Liver (tissue), 9 donors: Measurements from ENCODE around the gene NUDT1. TPM values are rescaled to one million over a fixed set of nuclear protein-coding genes. Genes with fewer than 3 reads are reported as not detected.

Experiments used
- DNase-seq: peaks from one replicate; pipeline ENCODE4 v3.0.0-alpha.2; 2017; ENCODE audit warnings: low spot score
- H3K27ac ChIP-seq, 2 donors: one replicate each; pipeline ENCODE4 v1.7.0; 2013; ENCODE audit warnings: inconsistent platforms in 2 of 2, low read length in 2 of 2, control low read depth in 1 of 2, low read depth in 1 of 2, mild to moderate bottlenecking in 1 of 2
- H3K27me3 ChIP-seq, 4 donors: one replicate each; pipeline versions ENCODE4 v1.6.1 to v1.7.0; 2013; ENCODE audit warnings: low read length in 3 of 4, inconsistent platforms in 1 of 4, mild to moderate bottlenecking in 1 of 4, moderate library complexity in 1 of 4; ENCODE audit not compliant: control insufficient read depth in 4 of 4, insufficient read depth in 4 of 4
- H3K36me3 ChIP-seq, 4 donors: one replicate each; pipeline versions ENCODE4 v1.6.1 to v1.7.0; 2013; ENCODE audit warnings: low read length in 3 of 4, mild to moderate bottlenecking in 3 of 4, low read depth in 1 of 4, moderate library complexity in 1 of 4; ENCODE audit not compliant: control insufficient read depth in 4 of 4, insufficient read depth in 3 of 4
- H3K4me1 ChIP-seq, 4 donors: one replicate each; pipeline versions ENCODE4 v1.6.1 to v1.7.0; 2013; ENCODE audit warnings: low read length in 3 of 4, mild to moderate bottlenecking in 3 of 4, moderate library complexity in 1 of 4; ENCODE audit not compliant: control insufficient read depth in 4 of 4, insufficient read depth in 4 of 4
- H3K4me3 ChIP-seq, 3 donors: one replicate each; pipeline versions ENCODE4 v1.6.1 to v1.7.0; 2013; ENCODE audit warnings: low read length in 3 of 3, control low read depth in 1 of 3, low read depth in 1 of 3, mild to moderate bottlenecking in 1 of 3
- H3K9ac ChIP-seq, 2 donors: one replicate each; pipeline ENCODE4 v1.7.0; 2013; ENCODE audit warnings: low read length in 2 of 2, mild to moderate bottlenecking in 2 of 2, moderate library complexity in 2 of 2, control low read depth in 1 of 2, low read depth in 1 of 2
- H3K9me3 ChIP-seq, 4 donors: one replicate each; pipeline versions ENCODE4 v1.6.1 to v1.7.0; 2013; ENCODE audit warnings: low read length in 3 of 4; ENCODE audit not compliant: control insufficient read depth in 4 of 4
- GABPA ChIP-seq, 2 donors: IDR thresholded peaks in 1 of 2; conservative IDR thresholded peaks in 1 of 2; 2 replicates each; pipeline ENCODE4 v1.6.1; 2016; ENCODE audit warnings: antibody characterized with exemption in 2 of 2, mild to moderate bottlenecking in 1 of 2, moderate library complexity in 1 of 2
- HNF4A ChIP-seq, 2 donors: conservative IDR thresholded peaks; 2 replicates each; pipeline ENCODE4 v1.6.1; 2016; ENCODE audit warnings: antibody characterized with exemption in 2 of 2, mild to moderate bottlenecking in 2 of 2
- JUND ChIP-seq, 2 donors: IDR thresholded peaks; 2 replicates each; pipeline ENCODE4 v1.6.1; 2016; ENCODE audit warnings: antibody characterized with exemption in 2 of 2
- RAD21 ChIP-seq, 2 donors: IDR thresholded peaks; 2 replicates each; pipeline ENCODE4 v1.6.1; 2016; ENCODE audit warnings: antibody characterized with exemption in 2 of 2, mild to moderate bottlenecking in 2 of 2
- RXRA ChIP-seq, 2 donors: IDR thresholded peaks; 2 replicates each; pipeline ENCODE4 v1.6.1; 2017 to 2018; ENCODE audit warnings: antibody characterized with exemption in 2 of 2, mild to moderate bottlenecking in 1 of 2
- SP1 ChIP-seq: IDR thresholded peaks from 2 replicates; pipeline ENCODE4 v1.6.1; 2018; ENCODE audit warnings: antibody characterized with exemption, mild to moderate bottlenecking
- WGBS: extraction: QIAGEN DNeasy Blood & Tissue Kit; methylation state at CpG from one replicate; pipeline ENCODE4 v1.1.7; 2013; 5-methylcytosine and 5-hydroxymethylcytosine counted together
- polyA plus RNA-seq, 2 donors: library from polyadenylated mRNA; stranded (reverse) in 1 of 2; unstranded in 1 of 2; fragments of 200-250 nt in 1 of 2; fragments of >200 nt in 1 of 2; fragmentation: Nextera tagmentation in 1 of 2; extraction: Ambion mirVana in 1 of 2; gene quantifications; one replicate each; pipeline versions ENCODE4 v1.2.1 to v1.2.3, GENCODE V29; 2013 to 2015
- total RNA-seq, 2 donors: library from RNA; depleted of rRNA; stranded (reverse); fragments of >200 nt; gene quantifications; one replicate each; pipeline ENCODE4 v1.2.3, GENCODE V29; 2014
- TF ChIP-seq, protein P1 (sequence below): IDR thresholded peaks from 2 replicates; pipeline ENCODE4 v1.6.1; 2016; ENCODE audit warnings: antibody characterized with exemption
- TF ChIP-seq, protein P2 (sequence below): IDR thresholded peaks from 2 replicates; pipeline ENCODE4 v1.6.1; 2016; ENCODE audit warnings: antibody characterized with exemption
- TF ChIP-seq, protein P3 (sequence below): IDR thresholded peaks from 2 replicates; pipeline ENCODE4 v1.6.1; 2016; ENCODE audit warnings: antibody characterized with exemption, mild to moderate bottlenecking
- TF ChIP-seq, protein P4 (sequence below): IDR thresholded peaks from 2 replicates; pipeline ENCODE4 v1.6.1; 2016; ENCODE audit warnings: antibody characterized with exemption
- donor health status: healthy.
- donor health status: healthy.
- donor health status: healthy.
- donor health status: healthy.
- donor health status: healthy.

NUDT1 gene
- total and polyA plus RNA-seq, 4 donors: 1.0 to 22.3 (median 3.1) TPM

DNA sequence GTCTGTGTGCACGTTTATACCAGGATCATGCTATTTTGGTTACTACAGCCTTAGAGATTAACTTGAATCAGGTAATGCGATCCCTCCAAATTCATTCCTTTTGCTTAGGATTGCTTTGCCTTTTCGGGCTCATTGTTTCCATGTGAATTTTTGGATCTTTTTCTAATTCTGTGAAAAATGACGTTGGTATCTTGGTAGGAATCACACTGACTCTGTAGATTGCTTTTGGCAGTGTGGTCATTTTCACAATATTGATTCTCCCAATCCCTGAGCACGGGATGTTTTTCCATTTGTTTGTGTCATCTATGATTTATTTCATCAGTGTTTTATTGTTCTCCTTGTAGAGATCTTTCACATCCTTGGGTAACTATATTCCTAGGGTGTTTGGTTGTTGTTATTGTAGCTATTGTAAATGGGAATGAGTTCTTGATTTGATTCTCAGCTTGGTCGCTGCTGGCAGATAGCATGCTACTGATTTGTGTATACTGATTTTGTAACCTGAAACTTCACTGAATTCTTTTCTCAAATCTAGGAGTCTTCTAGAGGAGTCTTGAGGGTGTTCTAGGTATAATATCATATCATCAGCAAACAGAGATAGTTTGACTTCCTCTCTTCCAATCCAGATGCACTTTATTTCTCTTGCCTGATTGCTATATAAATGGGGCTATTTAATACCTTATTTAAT lies 54.1 kb downstream of the NUDT1 start:
- no peaks in the 10 kb centered on the region for H3K27me3 ChIP-seq
- H3K9ac ChIP-seq: no peak overlapping the region
- H3K9me3 ChIP-seq: no peaks in the 10 kb centered on the region
- no peaks in the 10 kb centered on the region for H3K4me1 ChIP-seq
- DNase-seq: no peak
- no peak for TF ChIP-seq GABPA (IDR thresholded peaks at IDR 0.05 in 1 of 2, conservative IDR thresholded peaks at IDR 0.05 in 1 of 2)
- TF ChIP-seq, protein P1, sequence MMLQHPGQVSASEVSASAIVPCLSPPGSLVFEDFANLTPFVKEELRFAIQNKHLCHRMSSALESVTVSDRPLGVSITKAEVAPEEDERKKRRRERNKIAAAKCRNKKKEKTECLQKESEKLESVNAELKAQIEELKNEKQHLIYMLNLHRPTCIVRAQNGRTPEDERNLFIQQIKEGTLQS: no peak
- TF ChIP-seq JUND (IDR thresholded peaks at IDR 0.05): no peak
- no peak for TF ChIP-seq RXRA (IDR thresholded peaks at IDR 0.05)
- H3K4me3 ChIP-seq: no peak overlapping the region
- H3K27ac ChIP-seq: no peak overlapping the region
- no peaks in the 10 kb centered on the region for H3K36me3 ChIP-seq
- WGBS: 77% methylated on average over 6 of the region's 6 CpGs

DNA sequence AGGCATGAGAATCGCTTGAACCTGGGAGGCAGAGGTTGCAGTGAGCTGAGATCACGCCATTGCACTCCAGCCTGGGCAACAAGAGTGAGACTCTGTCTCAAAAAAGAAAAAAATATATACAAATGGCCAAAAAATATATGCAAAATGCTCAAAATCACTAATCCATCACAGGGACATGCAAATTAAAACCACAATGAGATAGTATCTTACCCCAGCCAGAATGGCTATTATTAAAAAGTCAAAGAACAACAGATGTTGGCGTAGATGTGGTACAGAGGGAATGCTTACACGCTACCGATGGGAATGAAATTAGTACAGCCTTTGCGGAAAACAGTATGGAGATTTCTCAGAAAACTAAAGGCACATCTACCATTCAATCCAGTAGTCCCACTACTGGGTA lies 54.8 kb downstream of the NUDT1 start:
- Histone ChIP-seq H3K27ac (no peak overlapping the region), H3K4me3 (no peak overlapping the region), H3K36me3 (no peaks in the 10 kb centered on the region), H3K9me3 (no peaks in the 10 kb centered on the region), H3K4me1 (no peaks in the 10 kb centered on the region), H3K27me3 (no peaks in the 10 kb centered on the region), H3K9ac (no peak overlapping the region)
- DNase-seq: no peak
- 97% methylated on average over 6 of the region's 6 CpGs for WGBS
- TF ChIP-seq JUND (IDR thresholded peaks at IDR 0.05) (no peak), HNF4A (conservative IDR thresholded peaks at IDR 0.05) (no peak), SP1 (no peak), RAD21 (IDR thresholded peaks at IDR 0.05) (no peak)
- TF ChIP-seq, protein P2, sequence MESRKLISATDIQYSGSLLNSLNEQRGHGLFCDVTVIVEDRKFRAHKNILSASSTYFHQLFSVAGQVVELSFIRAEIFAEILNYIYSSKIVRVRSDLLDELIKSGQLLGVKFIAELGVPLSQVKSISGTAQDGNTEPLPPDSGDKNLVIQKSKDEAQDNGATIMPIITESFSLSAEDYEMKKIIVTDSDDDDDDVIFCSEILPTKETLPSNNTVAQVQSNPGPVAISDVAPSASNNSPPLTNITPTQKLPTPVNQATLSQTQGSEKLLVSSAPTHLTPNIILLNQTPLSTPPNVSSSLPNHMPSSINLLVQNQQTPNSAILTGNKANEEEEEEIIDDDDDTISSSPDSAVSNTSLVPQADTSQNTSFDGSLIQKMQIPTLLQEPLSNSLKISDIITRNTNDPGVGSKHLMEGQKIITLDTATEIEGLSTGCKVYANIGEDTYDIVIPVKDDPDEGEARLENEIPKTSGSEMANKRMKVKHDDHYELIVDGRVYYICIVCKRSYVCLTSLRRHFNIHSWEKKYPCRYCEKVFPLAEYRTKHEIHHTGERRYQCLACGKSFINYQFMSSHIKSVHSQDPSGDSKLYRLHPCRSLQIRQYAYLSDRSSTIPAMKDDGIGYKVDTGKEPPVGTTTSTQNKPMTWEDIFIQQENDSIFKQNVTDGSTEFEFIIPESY: no peak
- TF ChIP-seq, protein P3, sequence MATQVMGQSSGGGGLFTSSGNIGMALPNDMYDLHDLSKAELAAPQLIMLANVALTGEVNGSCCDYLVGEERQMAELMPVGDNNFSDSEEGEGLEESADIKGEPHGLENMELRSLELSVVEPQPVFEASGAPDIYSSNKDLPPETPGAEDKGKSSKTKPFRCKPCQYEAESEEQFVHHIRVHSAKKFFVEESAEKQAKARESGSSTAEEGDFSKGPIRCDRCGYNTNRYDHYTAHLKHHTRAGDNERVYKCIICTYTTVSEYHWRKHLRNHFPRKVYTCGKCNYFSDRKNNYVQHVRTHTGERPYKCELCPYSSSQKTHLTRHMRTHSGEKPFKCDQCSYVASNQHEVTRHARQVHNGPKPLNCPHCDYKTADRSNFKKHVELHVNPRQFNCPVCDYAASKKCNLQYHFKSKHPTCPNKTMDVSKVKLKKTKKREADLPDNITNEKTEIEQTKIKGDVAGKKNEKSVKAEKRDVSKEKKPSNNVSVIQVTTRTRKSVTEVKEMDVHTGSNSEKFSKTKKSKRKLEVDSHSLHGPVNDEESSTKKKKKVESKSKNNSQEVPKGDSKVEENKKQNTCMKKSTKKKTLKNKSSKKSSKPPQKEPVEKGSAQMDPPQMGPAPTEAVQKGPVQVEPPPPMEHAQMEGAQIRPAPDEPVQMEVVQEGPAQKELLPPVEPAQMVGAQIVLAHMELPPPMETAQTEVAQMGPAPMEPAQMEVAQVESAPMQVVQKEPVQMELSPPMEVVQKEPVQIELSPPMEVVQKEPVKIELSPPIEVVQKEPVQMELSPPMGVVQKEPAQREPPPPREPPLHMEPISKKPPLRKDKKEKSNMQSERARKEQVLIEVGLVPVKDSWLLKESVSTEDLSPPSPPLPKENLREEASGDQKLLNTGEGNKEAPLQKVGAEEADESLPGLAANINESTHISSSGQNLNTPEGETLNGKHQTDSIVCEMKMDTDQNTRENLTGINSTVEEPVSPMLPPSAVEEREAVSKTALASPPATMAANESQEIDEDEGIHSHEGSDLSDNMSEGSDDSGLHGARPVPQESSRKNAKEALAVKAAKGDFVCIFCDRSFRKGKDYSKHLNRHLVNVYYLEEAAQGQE: no peak
- TF ChIP-seq, protein P1: no peak
- TF ChIP-seq, protein P4, sequence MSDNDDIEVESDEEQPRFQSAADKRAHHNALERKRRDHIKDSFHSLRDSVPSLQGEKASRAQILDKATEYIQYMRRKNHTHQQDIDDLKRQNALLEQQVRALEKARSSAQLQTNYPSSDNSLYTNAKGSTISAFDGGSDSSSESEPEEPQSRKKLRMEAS: no peak
